ENCODE results near the gene CNTN6. TPM values are rescaled to one million over a fixed set of nuclear protein-coding genes. Genes with fewer than 3 reads are reported as not detected.

The CNTN6 gene
- total RNA-seq, 2 donors from 2014 or later, result not detected

DNA sequence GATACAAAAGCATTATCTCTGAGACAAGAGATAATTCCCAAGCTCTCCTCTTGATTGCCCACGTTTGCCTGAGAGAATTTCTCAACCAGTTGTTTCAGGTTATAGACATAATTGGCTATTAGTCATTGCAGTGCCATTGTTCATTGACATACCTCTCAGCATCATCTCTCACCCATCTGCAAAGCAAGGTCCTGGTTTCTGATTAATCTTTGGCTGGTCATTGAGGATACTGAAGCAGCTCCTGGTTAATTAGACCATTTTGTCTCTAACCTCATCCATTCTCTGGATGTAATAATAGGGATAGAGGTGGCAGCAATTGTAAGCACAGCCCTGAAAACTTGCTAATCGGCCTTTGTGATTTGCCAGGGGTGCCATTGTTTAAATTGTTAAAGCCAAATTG is 104.2 kb downstream of the CNTN6 start:
- no peak overlapping the region for H3K27ac ChIP-seq
- H3K9me3 ChIP-seq, result no peaks in the 10 kb centered on the region
- H3K4me3 ChIP-seq, result no peak overlapping the region
- intact Hi-C loops (cut with DNase I), result no loop called here
- ATAC-seq (no peak), DNase-seq (no peak)
- TF ChIP-seq POLR2A (IDR thresholded peaks at IDR 0.05) (no peak), CTCF (IDR thresholded peaks at IDR 0.05) (no peak)
- H3K27me3 ChIP-seq, result no peaks in the 10 kb centered on the region
- no peaks in the 10 kb centered on the region for H3K36me3 ChIP-seq (replicated peaks in 1 of 2; ENCODE audit: insufficient read depth in 1 of 2, low read depth in 2 of 2)
- H3K4me1 ChIP-seq, result no peaks in the 10 kb centered on the region
- WGBS, 2 donors, result 15 to 20% methylated on average over 2 of the region's 2 CpGs

GRCh38 chr3:1200371-1200770 is 107.5 kb downstream of the CNTN6 start:
- Histone ChIP-seq H3K27me3 (no peaks in the 10 kb centered on the region), H3K4me3 (no peak overlapping the region), H3K9me3 (no peaks in the 10 kb centered on the region), H3K36me3 (replicated peaks in 1 of 2; ENCODE audit: insufficient read depth in 1 of 2, low read depth in 2 of 2) (no peaks in the 10 kb centered on the region), H3K4me1 (no peaks in the 10 kb centered on the region), H3K27ac (no peak overlapping the region)
- intact Hi-C loops (cut with DNase I), result no loop called here
- TF ChIP-seq POLR2A (IDR thresholded peaks at IDR 0.05) (no peak), CTCF (IDR thresholded peaks at IDR 0.05) (no peak)
- DNase-seq (no peak), ATAC-seq (no peak)
- WGBS, 2 donors, result 81 to 90% methylated on average over 1 of the region's 1 CpG

DNA sequence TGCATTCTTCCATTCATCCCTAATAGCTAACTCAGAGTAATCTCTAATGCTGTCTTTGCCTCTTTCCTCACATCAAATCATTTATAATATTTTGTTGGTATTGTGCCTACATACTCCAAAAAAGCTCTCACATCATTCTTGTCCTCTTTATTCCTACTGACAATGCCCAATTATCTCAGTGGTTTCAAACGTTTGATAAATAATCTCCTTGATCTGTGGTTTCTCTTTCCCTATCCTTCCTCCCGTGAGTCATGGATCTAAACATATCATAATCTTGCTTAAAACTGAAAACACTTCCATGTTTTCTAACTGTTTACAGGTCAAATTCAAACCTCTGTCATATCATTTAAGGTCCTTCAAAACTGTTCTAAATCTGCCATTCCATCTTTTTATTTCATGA is 115.1 kb downstream of the CNTN6 start:
- no peaks in the 10 kb centered on the region for H3K4me1 ChIP-seq
- WGBS, 2 donors, result 14 to 30% methylated on average over 2 of the region's 2 CpGs
- H3K36me3 ChIP-seq (replicated peaks in 1 of 2; ENCODE audit: insufficient read depth in 1 of 2, low read depth in 2 of 2), result no peaks in the 10 kb centered on the region
- TF ChIP-seq CTCF (IDR thresholded peaks at IDR 0.05), result no peak
- intact Hi-C loops (cut with DNase I), result no loop called here
- no peaks in the 10 kb centered on the region for H3K27me3 ChIP-seq
- H3K9me3 ChIP-seq, result no peaks in the 10 kb centered on the region
- DNase-seq (no peak), ATAC-seq (no peak)
- H3K4me3 ChIP-seq, result no peak overlapping the region
- no peak overlapping the region for H3K27ac ChIP-seq

- intact Hi-C loops (cut with DNase I), result no loop called here
- Histone ChIP-seq H3K27ac (no peak overlapping the region), H3K9me3 (no peaks in the 10 kb centered on the region), H3K27me3 (no peaks in the 10 kb centered on the region), H3K4me1 (no peaks in the 10 kb centered on the region), H3K36me3 (replicated peaks in 1 of 2; ENCODE audit: insufficient read depth in 1 of 2, low read depth in 2 of 2) (no peaks in the 10 kb centered on the region), H3K4me3 (no peak overlapping the region)
- 43 to 50% methylated on average over 3 of the region's 3 CpGs for WGBS, 2 donors
- DNase-seq, result no peak
- no peak for TF ChIP-seq CTCF (IDR thresholded peaks at IDR 0.05)
- TF ChIP-seq POLR2A (IDR thresholded peaks at IDR 0.05), result no peak
- no peak for ATAC-seq
These were observed 122.1 kb downstream of the CNTN6 start for GRCh38 chr3:1214933-1215332.

- H3K9me3 ChIP-seq, result no peaks in the 10 kb centered on the region
- 14 to 26% methylated on average over 1 of the region's 1 CpG for WGBS, 2 donors
- H3K4me3 ChIP-seq, result no peak overlapping the region
- DNase-seq, result no peak
- no peaks in the 10 kb centered on the region for H3K36me3 ChIP-seq (replicated peaks in 1 of 2; ENCODE audit: insufficient read depth in 1 of 2, low read depth in 2 of 2)
- ATAC-seq, result no peak
- H3K27ac ChIP-seq, result no peak overlapping the region
- H3K27me3 ChIP-seq, result no peaks in the 10 kb centered on the region
- intact Hi-C loops (cut with DNase I), result no loop called here
- H3K4me1 ChIP-seq, result no peaks in the 10 kb centered on the region
- no peak for TF ChIP-seq CTCF (IDR thresholded peaks at IDR 0.05)
- no peak for TF ChIP-seq POLR2A (IDR thresholded peaks at IDR 0.05)
These were observed 124.0 kb downstream of the CNTN6 start for GRCh38 chr3:1216856-1217255.

All from body of pancreas (tissue), 4 donors.